HepG2 (cell line): Measurements from ENCODE around the gene NDN. TPM values are rescaled to one million over a fixed set of nuclear protein-coding genes. Genes with fewer than 3 reads are reported as not detected.

ENCODE experiments used
- ASH2L ChIP-seq: fragments of 300-600, 200-600 bp; sonication (generic); IDR thresholded peaks from 2 replicates; pipeline ENCODE4 v1.7.0; 2017; ENCODE audit warnings: low read depth, mild to moderate bottlenecking, moderate library complexity, mixed read lengths, low read length; ENCODE audit not compliant: insufficient read length
- ATF3 ChIP-seq: sonication (generic); formaldehyde crosslinking; IDR thresholded peaks from 2 replicates; pipeline ENCODE4 v1.4.0; 2020; ENCODE audit warnings: missing genetic modification reagents
- ATF7 ChIP-seq, 2 experiments: fragments of 450-650 bp in 1 of 2; sonication (generic) in 1 of 2; formaldehyde crosslinking in 1 of 2; IDR thresholded peaks; 2 replicates each; pipeline versions ENCODE4 v1.4.0 to v1.6.1; 2016 to 2020; ENCODE audit warnings: antibody characterized with exemption in 1 of 2, mild to moderate bottlenecking in 1 of 2, missing genetic modification reagents in 1 of 2
- CENPT ChIP-seq: sonication (generic); formaldehyde crosslinking; IDR thresholded peaks from 2 replicates; pipeline ENCODE4 v1.8.0; 2022; ENCODE audit warnings: low read depth, mild to moderate bottlenecking, moderate library complexity, missing genetic modification reagents
- DBP ChIP-seq: sonication (generic); formaldehyde crosslinking; IDR thresholded peaks from 2 replicates; pipeline ENCODE4 v1.4.0; 2020; ENCODE audit warnings: missing genetic modification reagents; ENCODE audit errors: not compliant biosample characterization
- FOSL2 ChIP-seq: sonication (generic); formaldehyde crosslinking; IDR thresholded peaks from 2 replicates; pipeline ENCODE4 v1.4.0; 2020; ENCODE audit warnings: missing genetic modification reagents
- GATAD1 ChIP-seq: IDR thresholded peaks from 2 replicates; pipeline ENCODE4 v1.6.1; 2016; ENCODE audit warnings: missing genetic modification reagents, missing compliant biosample characterization
- GPBP1L1 ChIP-seq: sonication (generic); formaldehyde crosslinking; IDR thresholded peaks from 2 replicates; pipeline ENCODE4 v1.5.0; 2020; ENCODE audit warnings: mild to moderate bottlenecking, missing genetic modification reagents
- LCORL ChIP-seq, 2 experiments: fragments of 450-650 bp in 1 of 2; sonication (generic) in 1 of 2; formaldehyde crosslinking in 1 of 2; IDR thresholded peaks; 2 replicates each; pipeline versions ENCODE4 v1.5.0 to v1.6.1; 2017 to 2020; ENCODE audit warnings: antibody characterized with exemption in 1 of 2, missing genetic modification reagents in 1 of 2
- MAFG ChIP-seq: sonication (generic); formaldehyde crosslinking; IDR thresholded peaks from 2 replicates; pipeline ENCODE4 v1.5.1; 2020; ENCODE audit warnings: mild to moderate bottlenecking, missing genetic modification reagents
- NFIC ChIP-seq: IDR thresholded peaks from 2 replicates; pipeline ENCODE4 v1.6.1; 2012; ENCODE audit warnings: mild to moderate bottlenecking, low read length, inconsistent platforms
- TCF12 ChIP-seq, 2 experiments: fragments of 450-650 bp in 1 of 2; sonication (generic) in 1 of 2; formaldehyde crosslinking in 1 of 2; IDR thresholded peaks; 2 replicates each; pipeline versions ENCODE4 v1.6.1 to v1.8.0; 2017 to 2022; ENCODE audit warnings: antibody characterized with exemption in 1 of 2, mild to moderate bottlenecking in 1 of 2, missing genetic modification reagents in 1 of 2, moderate library complexity in 1 of 2
- TMF1 ChIP-seq: sonication (generic); formaldehyde crosslinking; IDR thresholded peaks from 2 replicates; pipeline ENCODE4 v1.8.1; 2022; ENCODE audit warnings: low read depth, missing genetic modification reagents
- ZIK1 ChIP-seq: sonication (generic); formaldehyde crosslinking; IDR thresholded peaks from 2 replicates; pipeline ENCODE4 v1.5.0; 2020; ENCODE audit warnings: mild to moderate bottlenecking, low read depth, missing genetic modification reagents, borderline replicate concordance
- ZNF274 ChIP-seq: sonication (generic); formaldehyde crosslinking; IDR thresholded peaks from 2 replicates; pipeline ENCODE4 v1.5.1; 2020; ENCODE audit warnings: mild to moderate bottlenecking, missing genetic modification reagents
- ZNF317 ChIP-seq: sonication (generic); formaldehyde crosslinking; IDR thresholded peaks from 2 replicates; pipeline ENCODE4 v1.5.0; 2020; ENCODE audit warnings: mild to moderate bottlenecking, missing genetic modification reagents
- ZNF543 ChIP-seq: sonication (generic); formaldehyde crosslinking; IDR thresholded peaks from 2 replicates; pipeline ENCODE4 v1.4.0; 2020; ENCODE audit warnings: mild to moderate bottlenecking, missing genetic modification reagents
- ZNF619 ChIP-seq: sonication (generic); formaldehyde crosslinking; IDR thresholded peaks from 2 replicates; pipeline ENCODE4 v1.4.0; 2020; ENCODE audit warnings: mild to moderate bottlenecking, missing genetic modification reagents
- ZNF646 ChIP-seq: sonication (generic); formaldehyde crosslinking; IDR thresholded peaks from 2 replicates; pipeline ENCODE4 v1.9.0; 2021; ENCODE audit warnings: mild to moderate bottlenecking, missing genetic modification reagents
- ZNF772 ChIP-seq: sonication (generic); formaldehyde crosslinking; IDR thresholded peaks from 2 replicates; pipeline ENCODE4 v1.5.0; 2020; ENCODE audit warnings: mild to moderate bottlenecking, missing genetic modification reagents
- ZSCAN20 ChIP-seq: sonication (generic); formaldehyde crosslinking; IDR thresholded peaks from 2 replicates; pipeline ENCODE4 v1.4.0; 2020; ENCODE audit warnings: missing genetic modification reagents, mild to moderate bottlenecking, borderline replicate concordance
- ZSCAN29 ChIP-seq: sonication (generic); formaldehyde crosslinking; conservative IDR thresholded peaks from 2 replicates; pipeline ENCODE4 v1.4.0; 2020; ENCODE audit warnings: mild to moderate bottlenecking, missing genetic modification reagents
- polyA plus RNA-seq, 8 experiments: library from polyadenylated mRNA; depleted of rRNA in 3 of 8; stranded (reverse) in 7 of 8; unstranded in 1 of 8; fragments of >200 nt; fragmentation: Illumina TruSeq in 4 of 8; extraction: Trizol in 4 of 8; gene quantifications; 2 replicates each; pipeline versions ENCODE4 v1.2.1 to v1.2.3, GENCODE V29; 2011 to 2016; ENCODE audit warnings: low read depth in 4 of 8, missing spikeins in 1 of 8, mixed read lengths in 1 of 8; ENCODE audit not compliant: insufficient read depth in 1 of 8
- total RNA-seq, 5 experiments: library from RNA; depleted of rRNA; stranded (reverse); fragments of >200 nt; fragmentation: Illumina TruSeq; extraction: Trizol; gene quantifications; 2 replicates each; pipeline ENCODE4 v1.2.3, GENCODE V29; 2016; ENCODE audit warnings: low read depth in 1 of 5

NDN gene
- total and polyA plus RNA-seq, 2 of the 13 experiments (the other 11 are each of a cell fraction or from before 2014, with no cell fraction given), result 0.03 TPM; not detected in 1

GRCh38 chr15:23690450-23690852 lies 3.3 kb upstream of the NDN start (continued):
- TF ChIP-seq MAFG (CRISPR knock-in tag) (no peak), ZNF619 (CRISPR knock-in tag) (no peak), ZNF772 (CRISPR knock-in tag) (0 out of 2 replicates have a peak, but pooled peaks have one; percentile 28), ZNF317 (CRISPR knock-in tag) (no peak), ATF3 (no peak), ATF7 (IDR thresholded peaks at IDR 0.05) (no peak), ATF7 (CRISPR knock-in tag; IDR thresholded peaks at IDR 0.05) (no peak), LCORL (IDR thresholded peaks at IDR 0.05) (no peak), LCORL (CRISPR knock-in tag; IDR thresholded peaks at IDR 0.05) (peak; percentile 77), FOSL2 (peak; percentile 57), DBP (CRISPR knock-in tag) (no peak), ZNF646 (CRISPR knock-in tag) (no peak), ZSCAN20 (CRISPR knock-in tag) (peak; percentile 78; the same call in 1 of the 2 replicates), GATAD1 (CRISPR knock-in tag) (no peak), CENPT (no peak), ZIK1 (CRISPR knock-in tag) (no peak), NFIC (no peak), ZSCAN29 (CRISPR knock-in tag) (no peak), GPBP1L1 (CRISPR knock-in tag) (no peak), ASH2L (peak; percentile 58), ZNF543 (no peak), TCF12 (IDR thresholded peaks at IDR 0.05) (no peak), TCF12 (CRISPR knock-in tag; IDR thresholded peaks at IDR 0.05) (no peak), TMF1 (no peak), ZNF274 (CRISPR knock-in tag) (no peak)
